ENCODE measurements around the gene UQCR11.
A peak's percentile ranks its signal among the peaks of the same experiment; 100 is the strongest.

The UQCR11 gene

DNA sequence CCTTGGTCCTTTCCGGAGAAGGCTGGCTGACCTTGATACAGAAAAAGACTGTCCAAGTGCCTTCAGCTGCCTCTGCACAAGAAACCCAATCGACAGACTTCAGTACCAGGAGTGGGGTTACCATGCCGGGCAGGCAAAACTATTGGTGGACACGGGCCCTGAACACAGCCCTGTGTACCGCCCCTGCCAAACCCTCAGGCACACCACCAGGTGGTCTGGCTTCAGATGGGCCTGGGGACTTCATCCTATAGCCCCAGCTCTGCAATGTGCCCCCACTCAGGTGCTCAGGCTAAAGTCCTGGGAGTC, 29.6 kb upstream of the UQCR11 start:
- DNase-seq (ENCODE audit: low read depth), result no peak

DNA sequence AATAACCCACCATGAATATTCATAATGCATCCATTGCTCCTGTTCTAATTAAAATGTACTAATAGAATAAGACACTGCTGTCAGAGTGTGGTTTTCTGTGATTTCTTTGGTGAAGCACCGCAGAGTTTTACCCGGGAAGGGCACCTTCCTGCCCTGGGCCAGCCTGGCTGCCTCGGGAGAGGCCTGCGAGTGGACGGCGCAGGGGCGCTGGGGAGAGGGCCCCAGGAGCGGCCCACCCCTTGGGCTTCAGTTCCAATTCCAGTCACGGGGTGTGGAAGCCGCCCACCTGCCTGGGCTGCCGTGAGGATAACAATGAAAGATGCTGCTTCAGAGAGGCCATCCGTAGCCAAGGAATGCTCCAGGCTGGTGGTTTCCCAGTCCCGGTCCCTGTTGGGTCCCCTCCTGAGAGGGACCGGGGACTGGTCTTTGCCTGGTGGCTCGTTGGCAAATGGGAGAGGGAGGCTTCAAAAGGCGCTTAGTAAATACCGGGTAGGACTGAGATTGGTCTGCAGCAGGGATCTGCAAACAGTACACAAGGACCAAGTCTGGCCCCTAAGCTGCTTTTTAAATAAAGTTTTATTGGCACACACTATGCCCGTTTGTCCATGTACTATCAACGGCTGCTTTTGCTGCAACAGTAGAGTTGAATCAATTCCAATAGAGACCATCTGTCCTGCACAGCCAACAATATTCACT, 29.1 kb upstream of the UQCR11 start:
- DNase-seq (ENCODE audit: low read depth), result no peak

DNA sequence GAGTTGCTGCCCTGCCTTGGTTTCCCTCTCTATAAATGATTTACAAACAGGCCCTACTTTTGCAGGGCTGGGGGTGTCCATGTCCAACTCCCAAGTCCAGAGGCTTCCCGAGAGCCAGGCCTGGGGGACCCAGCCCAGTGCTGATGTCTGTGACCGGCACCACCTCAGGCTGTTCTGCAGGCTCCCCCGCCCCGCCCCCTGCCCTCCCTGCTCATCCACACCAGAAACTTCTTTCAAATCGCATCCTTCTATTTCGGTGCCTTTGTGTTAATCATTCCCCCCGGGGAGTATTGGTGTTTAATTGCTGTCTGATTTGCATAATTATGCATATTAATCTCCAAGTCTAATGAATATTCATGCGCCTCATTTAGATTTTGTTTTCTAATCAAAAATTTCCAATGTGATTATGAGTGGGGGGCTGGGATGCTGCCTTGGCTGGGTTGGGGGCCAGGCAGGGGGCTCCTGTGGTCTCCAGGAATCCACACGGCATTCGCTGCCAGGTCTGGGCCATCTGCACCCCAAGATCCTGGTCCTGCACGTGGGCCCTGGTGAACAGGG, 28.1 kb upstream of the UQCR11 start:
- no peak for DNase-seq (ENCODE audit: low read depth)

DNA sequence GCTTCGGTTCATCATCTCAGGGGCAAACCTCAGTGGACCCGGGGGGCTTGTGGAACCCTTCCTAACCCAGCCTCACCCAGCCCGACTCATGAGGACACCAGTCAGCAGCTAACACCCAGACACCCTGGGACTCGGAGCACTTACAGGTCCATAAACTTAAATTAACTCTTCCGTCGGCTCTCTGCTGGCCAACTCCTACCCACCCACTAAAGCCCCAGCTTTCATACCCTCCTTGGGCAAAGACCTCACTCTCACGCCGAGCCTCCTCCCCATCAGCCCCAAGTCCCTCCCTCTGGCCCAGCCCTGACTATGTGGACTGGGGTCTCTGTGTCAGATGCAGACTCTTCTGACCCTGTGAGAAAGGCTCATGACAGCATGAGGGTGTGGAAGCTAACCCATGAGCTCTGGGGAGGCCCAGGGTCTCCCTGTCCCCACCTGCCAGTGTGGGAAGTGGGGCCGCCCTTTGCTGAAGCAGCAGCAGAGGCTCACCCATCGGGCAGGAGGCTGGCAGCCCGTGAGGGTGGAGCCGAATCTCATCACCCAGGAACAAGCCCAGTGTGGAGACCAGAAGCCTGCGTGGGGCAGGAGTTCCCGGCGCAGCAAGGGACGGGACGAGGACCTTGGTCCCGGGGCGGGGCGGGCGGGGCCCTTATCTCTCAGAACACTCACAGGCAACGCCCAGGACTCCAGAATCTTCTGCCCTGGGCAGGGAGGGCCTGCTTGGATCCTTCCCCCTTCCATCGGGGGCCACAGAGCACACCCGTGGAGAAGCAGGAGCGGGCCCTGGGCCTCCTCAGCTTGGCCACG, 27.4 kb upstream of the UQCR11 start:
- no peak for DNase-seq (ENCODE audit: low read depth)

DNA sequence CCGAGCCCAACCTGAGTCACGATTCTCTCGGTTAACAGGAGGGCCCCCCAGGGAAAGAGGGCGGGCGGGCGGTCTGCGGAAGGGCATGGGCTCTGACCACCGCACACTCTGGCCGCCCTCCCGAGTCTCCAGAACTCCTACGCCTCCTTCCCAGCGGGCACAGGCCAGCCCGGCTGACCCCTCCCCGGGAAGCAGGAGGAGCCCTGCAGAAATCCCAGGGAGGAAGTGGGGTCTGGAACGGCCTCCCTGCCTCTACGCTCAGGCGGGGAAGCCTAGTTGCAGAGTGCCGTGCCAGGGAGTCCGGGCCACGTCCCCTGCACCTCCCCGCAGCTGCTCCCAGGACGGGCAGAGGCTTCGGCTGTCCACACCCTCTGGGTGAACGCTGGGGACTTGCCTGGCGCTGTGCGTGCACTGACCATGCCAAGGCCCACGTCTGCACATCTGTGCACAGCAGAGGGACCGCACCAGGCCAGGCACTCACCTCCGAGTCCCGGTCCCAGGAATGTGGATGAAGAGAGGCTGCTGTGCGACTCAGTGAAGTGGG, 26.4 kb upstream of the UQCR11 start:
- DNase-seq (ENCODE audit: low read depth), result no peak

DNA sequence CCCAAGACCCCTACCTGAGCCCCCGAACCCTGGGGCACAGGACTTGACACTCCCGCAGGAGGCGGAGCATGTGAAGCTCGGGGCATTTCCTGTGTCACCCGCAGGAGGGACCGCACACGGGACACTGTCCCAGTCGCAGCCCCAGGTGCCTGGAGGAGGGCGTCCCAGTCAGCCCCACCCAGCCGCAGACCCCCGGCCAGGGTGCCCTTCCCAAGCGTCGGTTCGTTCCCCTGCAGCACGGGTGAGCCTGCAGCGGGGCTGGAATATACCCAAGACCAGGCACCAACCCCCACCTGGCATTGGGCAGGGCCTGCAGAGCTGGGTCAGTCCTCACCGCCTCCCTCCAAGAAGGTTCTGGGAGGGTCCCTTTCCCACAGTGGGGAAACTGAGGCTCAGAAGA, 25.5 kb upstream of the UQCR11 start:
- DNase-seq (ENCODE audit: low read depth), result no peak

DNA sequence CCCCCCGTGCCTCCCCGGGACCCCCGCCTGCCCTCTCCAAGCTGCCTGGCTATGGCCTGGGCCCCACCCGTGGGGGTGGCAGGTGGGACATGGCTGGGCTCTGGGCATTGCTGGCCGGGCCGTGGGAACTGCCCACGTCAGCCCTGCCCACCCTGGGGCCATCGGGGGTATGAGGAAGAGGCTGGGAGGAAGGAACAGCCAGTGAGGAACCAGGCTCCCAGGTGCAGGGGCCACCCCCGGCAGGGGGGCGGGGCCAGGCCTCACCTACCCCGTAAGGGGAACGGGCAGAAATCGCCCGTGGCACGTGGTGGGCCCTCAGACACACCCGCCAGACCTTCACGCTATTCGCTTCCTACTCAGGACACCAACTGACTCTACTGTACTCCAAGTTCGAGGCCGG, 24.8 kb upstream of the UQCR11 start:
- DNase-seq (ENCODE audit: low read depth), result no peak

DNA sequence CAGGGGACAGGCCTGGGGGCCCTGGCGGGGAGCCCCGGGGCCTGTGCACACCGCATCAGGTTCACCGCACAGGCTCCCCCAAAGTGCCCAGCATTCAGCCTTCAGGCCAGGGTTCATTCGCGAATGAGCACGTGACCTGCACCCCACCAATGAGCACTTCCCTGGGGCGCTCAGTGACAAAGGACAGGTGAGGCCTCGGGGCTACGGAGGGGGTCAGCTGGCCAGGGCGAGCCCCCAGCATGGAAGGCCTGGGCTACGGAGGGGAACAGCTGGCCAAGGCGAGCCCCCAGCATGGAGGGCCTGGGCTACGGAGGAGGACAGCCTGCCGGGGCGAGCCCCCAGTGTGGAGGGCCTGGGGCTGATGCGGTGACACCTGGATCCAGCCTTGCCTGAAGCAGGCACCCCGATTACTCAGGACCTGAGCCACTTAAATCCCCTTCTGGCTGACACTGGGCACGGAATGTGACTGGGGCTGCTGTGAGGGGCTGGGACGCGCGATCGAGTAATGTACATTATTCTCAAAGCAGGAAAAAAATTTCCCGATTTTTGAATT, 24.1 kb upstream of the UQCR11 start:
- DNase-seq (ENCODE audit: low read depth), result no peak

DNA sequence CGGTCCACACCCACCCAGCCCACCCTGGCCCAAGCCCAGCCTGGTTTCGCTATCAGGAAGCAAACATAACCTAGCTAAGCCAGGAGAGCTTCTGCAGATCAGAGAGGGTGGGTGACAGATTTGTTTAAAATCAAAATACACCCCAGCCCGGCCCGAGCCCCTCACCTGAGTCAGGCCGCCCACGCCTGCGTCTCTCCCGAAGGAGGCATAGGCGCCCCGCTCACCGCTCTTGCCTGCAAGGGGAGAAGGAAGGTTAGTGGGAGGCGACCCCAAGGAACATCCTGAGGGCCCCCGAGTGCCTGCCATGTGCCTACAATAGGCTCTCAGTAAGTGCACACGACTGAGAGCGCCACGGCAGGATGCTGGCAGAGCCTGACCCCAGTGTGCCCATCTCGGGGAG, 21.9 kb upstream of the UQCR11 start:
- no peak for DNase-seq (ENCODE audit: low read depth)

DNA sequence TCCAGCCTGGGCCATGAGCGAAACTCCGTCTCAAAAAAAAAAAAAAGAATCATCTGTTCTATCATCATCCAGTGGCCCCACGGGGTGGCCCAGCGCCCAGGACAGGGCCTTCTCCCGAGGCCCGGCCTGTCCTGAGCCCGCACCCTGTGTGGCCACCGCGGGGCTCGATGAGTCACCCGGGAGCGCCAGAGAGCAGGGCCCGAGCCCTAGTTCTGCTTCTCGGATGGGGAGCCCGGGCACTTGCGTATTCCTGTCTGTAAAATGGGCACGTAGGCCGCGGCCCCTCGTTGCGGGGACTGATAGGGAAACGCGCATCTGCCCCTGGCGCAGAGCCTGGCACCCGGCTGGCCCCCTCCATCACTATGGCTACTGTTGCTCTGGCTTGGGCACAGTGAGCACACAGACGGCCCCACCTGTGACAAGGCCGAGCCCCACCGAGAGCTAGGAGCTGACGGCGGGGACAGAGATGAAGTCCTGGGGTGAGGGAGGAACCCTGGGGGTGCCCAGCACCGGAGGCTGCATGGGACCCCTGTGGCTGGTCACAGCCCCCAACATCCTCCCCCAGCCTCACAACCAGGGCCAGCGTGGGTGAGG, 21.3 kb upstream of the UQCR11 start:
- DNase-seq (ENCODE audit: low read depth), result no peak

DNA sequence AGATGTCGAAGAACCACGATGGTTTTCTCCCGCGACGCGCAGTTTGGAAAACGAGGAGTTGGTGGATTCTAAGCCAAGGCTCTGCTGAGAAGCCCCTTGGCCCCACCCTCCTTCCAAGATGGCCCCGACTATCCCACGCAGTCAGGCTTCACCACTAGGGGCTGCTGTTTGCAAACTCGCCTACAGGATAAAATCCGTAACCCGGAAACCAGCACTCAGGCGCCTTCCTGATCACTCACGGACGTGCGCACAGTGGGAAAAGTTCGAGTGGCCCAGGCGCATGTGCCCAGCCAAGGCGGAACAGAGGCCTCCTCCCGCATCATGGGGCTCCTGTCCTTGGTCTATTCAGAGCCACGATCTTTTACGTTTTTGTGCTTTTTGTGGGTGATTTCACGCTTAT, 19.2 kb upstream of the UQCR11 start:
- peak; percentile 63 for DNase-seq (ENCODE audit: low read depth)

DNA sequence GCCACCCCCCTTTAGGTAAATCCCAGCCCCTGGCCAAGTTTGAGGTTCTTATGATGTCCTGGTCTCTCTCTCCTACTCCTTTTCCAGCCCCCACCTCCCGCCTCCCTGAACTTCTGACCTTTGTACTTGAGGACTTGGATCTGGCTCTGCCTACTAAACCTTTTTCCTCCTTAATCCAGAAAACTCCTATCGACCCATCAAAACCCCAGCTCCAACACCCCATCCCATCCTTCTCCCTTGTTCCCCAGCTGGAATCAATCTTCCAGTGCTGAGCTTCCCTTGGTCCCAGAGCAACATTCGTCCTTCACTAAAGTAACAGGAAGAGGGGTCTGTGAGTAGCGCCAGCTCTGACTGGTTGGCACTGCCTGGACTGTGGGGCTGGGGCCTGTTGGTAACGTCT, 17.3 kb upstream of the UQCR11 start:
- DNase-seq (ENCODE audit: low read depth), result no peak

DNA sequence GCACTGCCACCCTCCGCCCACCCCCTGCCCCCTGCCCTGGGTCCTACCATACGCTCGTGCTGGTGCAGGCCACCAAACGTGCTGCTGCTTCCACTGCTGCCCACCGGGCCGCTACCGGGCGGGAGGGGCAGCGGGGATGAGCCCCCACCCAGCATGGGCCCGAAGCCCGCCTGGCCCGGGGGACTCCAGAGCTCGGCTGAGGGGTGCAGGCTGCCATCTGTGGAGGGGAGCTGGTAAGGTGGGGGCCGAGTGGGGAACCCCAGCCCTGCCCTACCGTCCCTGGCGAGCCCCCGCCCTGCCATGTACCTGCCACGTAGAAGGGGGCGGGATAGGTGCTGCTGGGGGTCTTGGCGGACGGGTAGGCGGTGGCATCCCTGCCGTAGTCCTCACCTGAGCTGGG, 16.7 kb upstream of the UQCR11 start:
- DNase-seq (ENCODE audit: low read depth), result no peak

DNA sequence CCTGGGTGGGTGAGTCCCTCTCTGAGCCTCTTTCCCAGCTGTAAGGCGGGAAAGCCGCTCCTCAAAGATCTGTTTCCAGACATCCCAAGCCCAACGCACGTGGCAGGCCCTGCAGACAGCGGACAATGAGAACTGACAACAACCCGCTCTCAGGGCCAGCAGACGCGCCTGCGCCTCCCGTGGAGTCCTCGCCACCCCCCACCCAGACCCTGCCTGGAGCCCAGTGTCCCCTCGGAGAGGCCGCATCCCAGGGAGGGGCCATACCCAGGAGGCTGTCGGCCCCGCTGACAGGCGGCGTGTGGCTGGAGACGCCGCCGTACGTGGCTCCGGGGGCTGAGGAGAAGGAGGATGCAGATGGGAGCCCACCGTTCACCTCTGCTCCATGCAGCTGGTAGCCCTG, 16.3 kb upstream of the UQCR11 start:
- DNase-seq (ENCODE audit: low read depth), result no peak

DNA sequence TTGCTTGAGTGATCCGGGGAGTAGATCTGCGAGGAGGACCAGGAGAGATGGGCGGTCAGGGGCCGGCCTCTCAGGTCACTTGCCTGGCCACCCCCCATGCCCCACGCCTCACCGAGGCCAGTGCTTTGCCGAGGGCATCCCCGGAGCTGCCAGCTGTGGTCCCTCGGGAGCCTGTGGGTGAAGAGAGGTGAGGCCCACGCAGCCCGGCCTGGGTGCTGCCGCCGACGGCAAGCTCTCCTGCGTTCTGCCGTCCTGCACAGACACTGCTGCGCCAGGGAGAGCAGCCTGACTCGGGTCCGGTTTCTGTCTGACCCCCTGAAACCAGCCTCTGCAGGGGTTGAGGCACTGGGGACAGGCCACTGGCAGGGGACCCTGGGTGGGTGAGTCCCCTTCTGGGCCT, 15.8 kb upstream of the UQCR11 start:
- DNase-seq (ENCODE audit: low read depth), result no peak

DNA sequence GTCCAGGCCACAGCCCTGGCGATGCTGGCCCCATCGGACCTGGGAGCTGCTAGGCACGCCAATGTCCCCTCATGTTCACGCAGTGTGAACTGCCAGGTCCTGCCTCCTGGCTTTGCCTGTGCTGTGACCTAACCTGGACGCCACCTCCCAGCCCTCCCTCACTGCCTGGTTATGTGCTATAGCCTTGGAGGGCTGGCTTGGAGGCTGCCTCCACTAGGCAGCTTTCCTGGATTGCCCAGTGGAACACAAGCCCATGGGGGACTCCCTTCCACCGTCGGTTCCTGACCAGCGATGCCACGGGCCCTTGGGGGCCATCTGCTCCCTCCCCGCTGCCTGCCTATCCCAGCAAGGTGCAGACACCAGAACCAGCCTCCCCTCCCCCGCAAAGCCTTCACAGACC, 15.2 kb upstream of the UQCR11 start:
- DNase-seq (ENCODE audit: low read depth), result no peak

DNA sequence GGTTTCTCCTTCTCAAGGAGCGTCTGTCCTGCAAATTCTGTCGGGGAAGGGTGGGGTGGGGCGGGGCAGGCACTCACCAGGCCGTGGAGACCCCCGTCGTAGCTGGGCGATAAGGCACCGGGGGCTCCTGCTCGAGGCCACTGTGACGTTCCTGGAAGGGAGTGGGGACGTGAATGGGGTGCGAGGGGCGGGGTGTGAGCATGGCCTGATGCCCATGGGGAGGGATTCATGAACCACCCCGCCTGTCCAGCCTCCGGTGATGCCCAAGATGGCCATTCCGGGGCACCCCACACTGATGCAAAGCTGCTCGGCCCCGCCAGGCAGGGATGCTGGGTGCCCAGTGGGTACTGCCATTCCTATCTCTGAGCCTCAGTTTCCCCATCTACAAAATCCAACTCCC, 14.4 kb upstream of the UQCR11 start:
- no peak for DNase-seq (ENCODE audit: low read depth)

DNA sequence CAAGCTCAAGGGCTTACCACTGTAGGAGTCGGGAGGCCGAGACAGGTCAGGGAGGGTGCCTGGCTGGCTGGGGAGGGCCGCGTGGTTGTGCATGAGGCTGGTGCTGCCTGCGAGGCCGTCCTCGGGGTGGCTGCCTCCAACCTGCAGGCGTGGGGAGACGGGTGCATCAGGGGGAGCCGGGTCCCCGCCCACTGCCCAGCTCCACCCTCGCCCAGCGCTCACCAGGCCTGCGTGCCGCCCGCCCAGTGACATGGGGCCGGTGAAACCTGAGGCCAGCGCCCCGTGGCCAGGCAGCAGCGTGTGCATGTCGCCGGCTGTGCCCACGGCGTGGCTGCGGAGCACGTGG, 13.8 kb upstream of the UQCR11 start:
- DNase-seq (ENCODE audit: low read depth), result no peak

DNA sequence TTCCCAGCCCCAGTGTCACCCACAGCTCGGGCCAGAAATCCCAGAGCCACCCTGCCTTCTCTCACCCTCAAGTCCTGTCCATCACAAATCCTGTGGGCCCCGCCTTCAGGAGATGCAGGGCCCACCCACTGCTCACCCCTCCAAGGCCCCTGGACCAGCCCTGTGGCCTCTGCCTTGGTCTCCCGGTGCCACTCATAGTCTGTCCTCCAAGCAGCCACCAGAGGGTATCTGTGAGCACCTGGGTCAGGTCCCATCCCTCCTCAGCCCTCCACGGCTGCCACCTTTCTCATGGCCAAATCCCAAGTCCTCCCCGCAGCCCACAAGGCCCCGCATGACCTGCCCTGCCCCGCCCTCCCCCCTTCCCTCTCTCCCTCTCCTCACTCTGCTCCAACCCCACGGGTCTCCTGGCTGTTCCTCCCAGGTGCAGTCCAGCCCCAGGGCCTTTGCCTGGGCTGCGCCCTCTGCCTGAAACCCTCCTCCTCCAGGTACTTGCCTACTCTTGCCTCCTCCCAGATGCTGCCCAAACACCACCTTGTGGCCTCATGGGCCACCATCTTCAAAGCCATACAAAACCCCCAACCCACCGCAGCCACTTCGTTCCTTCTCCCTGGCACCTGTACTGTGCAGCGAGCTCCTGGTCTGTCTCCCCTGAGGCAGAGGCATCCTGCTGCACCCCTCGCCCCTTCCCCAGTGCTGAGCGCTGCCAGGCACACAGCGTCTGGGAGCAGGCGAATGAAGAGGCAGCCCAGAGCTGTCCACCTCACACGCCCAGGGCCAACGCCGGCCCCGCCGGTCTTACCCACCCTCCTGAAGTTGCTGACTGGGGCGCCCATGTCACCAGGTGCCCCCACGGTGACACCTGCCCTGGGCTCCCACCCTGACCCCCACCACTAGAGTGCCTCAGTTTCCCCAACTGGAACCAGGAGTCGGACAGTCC, 13.2 kb upstream of the UQCR11 start:
- peak; percentile 52 for DNase-seq (ENCODE audit: low read depth)

DNA sequence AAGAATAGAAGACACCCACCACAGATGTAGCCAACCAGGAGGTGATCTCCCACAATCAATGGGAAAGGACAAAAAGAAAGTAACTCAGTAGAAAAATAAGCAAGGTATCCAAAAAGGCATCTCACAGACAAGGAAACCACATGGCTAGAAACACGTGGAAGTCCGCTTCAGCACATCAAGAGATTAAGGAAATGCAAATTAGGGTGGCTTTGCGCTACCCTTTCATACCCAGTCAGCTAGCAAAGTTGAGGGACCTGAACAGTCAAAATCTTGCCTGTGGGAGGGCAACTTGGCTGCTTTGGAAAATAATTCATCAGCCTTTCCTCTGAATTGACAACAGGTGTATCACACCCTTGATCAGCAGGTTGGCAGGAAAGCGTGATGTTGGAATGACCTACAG, 11.6 kb upstream of the UQCR11 start:
- DNase-seq (ENCODE audit: low read depth), result no peak

DNA sequence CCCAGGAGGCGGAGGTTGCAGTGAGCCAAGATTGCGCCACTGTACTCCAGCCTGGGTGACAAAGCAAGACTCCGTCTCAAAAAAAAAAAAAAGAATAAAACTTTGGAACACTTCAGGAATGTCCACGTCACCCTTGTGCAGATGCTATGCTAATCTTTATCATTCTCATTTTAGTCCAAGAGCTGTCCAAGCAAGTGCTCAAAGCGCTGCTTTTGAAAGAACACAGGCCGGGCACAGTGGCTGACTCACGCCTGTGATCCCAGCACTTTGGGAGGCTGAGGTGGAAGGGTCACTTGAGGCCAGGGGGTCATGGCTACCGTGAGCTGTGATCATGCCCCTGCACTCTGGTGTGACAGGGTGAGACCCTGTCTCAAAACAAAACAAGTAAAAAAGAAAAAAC, 11.1 kb upstream of the UQCR11 start:
- peak; percentile 69 for DNase-seq (ENCODE audit: low read depth)

Data from ELR (cell line).